ENCODE measurements around the gene FANCB.

GRCh38 chrX:14883826-14884225, 11.0 kb upstream of the FANCB start:
- TF ChIP-seq POLR2A (IDR thresholded peaks at IDR 0.05) (no peak), EP300 (IDR thresholded peaks at IDR 0.05) (no peak)
- TF ChIP-seq, protein P1, sequence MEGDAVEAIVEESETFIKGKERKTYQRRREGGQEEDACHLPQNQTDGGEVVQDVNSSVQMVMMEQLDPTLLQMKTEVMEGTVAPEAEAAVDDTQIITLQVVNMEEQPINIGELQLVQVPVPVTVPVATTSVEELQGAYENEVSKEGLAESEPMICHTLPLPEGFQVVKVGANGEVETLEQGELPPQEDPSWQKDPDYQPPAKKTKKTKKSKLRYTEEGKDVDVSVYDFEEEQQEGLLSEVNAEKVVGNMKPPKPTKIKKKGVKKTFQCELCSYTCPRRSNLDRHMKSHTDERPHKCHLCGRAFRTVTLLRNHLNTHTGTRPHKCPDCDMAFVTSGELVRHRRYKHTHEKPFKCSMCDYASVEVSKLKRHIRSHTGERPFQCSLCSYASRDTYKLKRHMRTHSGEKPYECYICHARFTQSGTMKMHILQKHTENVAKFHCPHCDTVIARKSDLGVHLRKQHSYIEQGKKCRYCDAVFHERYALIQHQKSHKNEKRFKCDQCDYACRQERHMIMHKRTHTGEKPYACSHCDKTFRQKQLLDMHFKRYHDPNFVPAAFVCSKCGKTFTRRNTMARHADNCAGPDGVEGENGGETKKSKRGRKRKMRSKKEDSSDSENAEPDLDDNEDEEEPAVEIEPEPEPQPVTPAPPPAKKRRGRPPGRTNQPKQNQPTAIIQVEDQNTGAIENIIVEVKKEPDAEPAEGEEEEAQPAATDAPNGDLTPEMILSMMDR (IDR thresholded peaks at IDR 0.05) = no peak

All from tibial nerve (tissue), 4 donors.